Neuronal stem cell (in vitro differentiated cells): ENCODE data around the gene HOXA11.

Experiments
- DNase-seq: peaks from one replicate; pipeline ENCODE4 v3.0.0-alpha.2; 2013; ENCODE audit warnings: low spot score
- H2AFZ ChIP-seq: one replicate; pipeline ENCODE4 v1.6.1; 2013; ENCODE audit warnings: mild to moderate bottlenecking, low read length, inconsistent platforms
- H2AK5ac ChIP-seq: 2 replicates; pipeline ENCODE4 v1.6.1; 2013; ENCODE audit warnings: low read depth, mild to moderate bottlenecking, inconsistent platforms, low read length, moderate library complexity, mixed read lengths
- H2BK120ac ChIP-seq: 2 replicates; pipeline ENCODE4 v1.6.1; 2013; ENCODE audit warnings: low read depth, mild to moderate bottlenecking, inconsistent platforms, low read length, moderate library complexity, mixed read lengths
- H2BK12ac ChIP-seq: one replicate; pipeline ENCODE4 v1.6.1; 2013; ENCODE audit warnings: low read length, inconsistent platforms
- H2BK15ac ChIP-seq: 2 replicates; pipeline ENCODE4 v1.6.1; 2013; ENCODE audit warnings: mild to moderate bottlenecking, low read length, inconsistent platforms, mixed read lengths
- H2BK5ac ChIP-seq: one replicate; pipeline ENCODE4 v1.6.1; 2013; ENCODE audit warnings: inconsistent platforms, mild to moderate bottlenecking, low read length, moderate library complexity
- H3K14ac ChIP-seq: one replicate; pipeline ENCODE4 v1.6.1; 2013; ENCODE audit warnings: low read length, inconsistent platforms
- H3K18ac ChIP-seq: 2 replicates; pipeline ENCODE4 v1.6.1; 2013; ENCODE audit warnings: low read length, inconsistent platforms
- H3K23ac ChIP-seq: 2 replicates; pipeline ENCODE4 v1.6.1; 2013; ENCODE audit warnings: low read depth, mild to moderate bottlenecking, mixed read lengths, low read length, inconsistent platforms; ENCODE audit not compliant: poor library complexity
- H3K27ac ChIP-seq: replicated peaks from 3 replicates; pipeline ENCODE4 v1.5.1; 2013; ENCODE audit warnings: low read length, inconsistent platforms
- H3K27me3 ChIP-seq, 3 experiments: 2 replicates each; pipeline ENCODE4 v1.6.1; 2013; ENCODE audit warnings: low read length in 3 of 3, mild to moderate bottlenecking in 2 of 3, inconsistent platforms in 1 of 3, low read depth in 1 of 3, mixed read lengths in 1 of 3, moderate library complexity in 1 of 3; ENCODE audit not compliant: control insufficient read depth in 3 of 3, insufficient read depth in 3 of 3
- H3K36me3 ChIP-seq, 2 donors: replicated peaks in 1 of 2; 2 replicates each; pipeline ENCODE4 v1.6.1; 2013; ENCODE audit warnings: low read length in 2 of 2; ENCODE audit not compliant: control insufficient read depth in 2 of 2, insufficient read depth in 2 of 2
- H3K4ac ChIP-seq: 2 replicates; pipeline ENCODE4 v1.6.1; 2013; ENCODE audit warnings: inconsistent platforms, mild to moderate bottlenecking, low read length, moderate library complexity
- H3K4me1 ChIP-seq, 2 donors: 1 replicate in 1 of 2; 2 replicates in 1 of 2; pipeline ENCODE4 v1.6.1; 2013; ENCODE audit warnings: low read length in 2 of 2, low read depth in 1 of 2; ENCODE audit not compliant: control insufficient read depth in 2 of 2, insufficient read depth in 1 of 2
- H3K4me2 ChIP-seq: one replicate; pipeline ENCODE4 v1.6.1; 2013; ENCODE audit warnings: mild to moderate bottlenecking, low read length, inconsistent platforms; ENCODE audit not compliant: insufficient read depth, poor library complexity, severe bottlenecking
- H3K4me3 ChIP-seq, 2 donors: 2 replicates each; pipeline ENCODE4 v1.5.1; 2013; ENCODE audit warnings: low read length in 2 of 2, mild to moderate bottlenecking in 2 of 2, inconsistent platforms in 1 of 2, moderate library complexity in 1 of 2
- H3K79me1 ChIP-seq: one replicate; pipeline ENCODE4 v1.6.1; 2013; ENCODE audit warnings: low read depth, mild to moderate bottlenecking, inconsistent platforms, low read length, moderate library complexity
- H3K9ac ChIP-seq: one replicate; pipeline ENCODE4 v1.6.1; 2013; ENCODE audit warnings: mild to moderate bottlenecking, low read depth, low read length, inconsistent platforms; ENCODE audit not compliant: poor library complexity
- H3K9me3 ChIP-seq, 2 donors: replicated peaks in 1 of 2; 2 replicates each; pipeline versions ENCODE3 to v1.6.1; 2013; ENCODE audit warnings: low read length in 2 of 2, mild to moderate bottlenecking in 2 of 2, inconsistent platforms in 1 of 2, low read depth in 1 of 2, mixed read lengths in 1 of 2, moderate library complexity in 1 of 2; ENCODE audit not compliant: control insufficient read depth in 2 of 2, insufficient read depth in 1 of 2
- H4K8ac ChIP-seq: one replicate; pipeline ENCODE4 v1.6.1; 2013; ENCODE audit warnings: low read depth, mild to moderate bottlenecking, inconsistent platforms, low read length, moderate library complexity
- H4K91ac ChIP-seq: one replicate; pipeline ENCODE4 v1.6.1; 2013; ENCODE audit warnings: low read length, low read depth, mild to moderate bottlenecking, inconsistent platforms; ENCODE audit not compliant: poor library complexity
- WGBS, 2 donors: extraction: QIAGEN DNeasy Blood & Tissue Kit; methylation state at CpG; one replicate each; pipeline ENCODE4 v1.1.7; 2013; ENCODE audit warnings: missing lambda C conversion rate in 2 of 2, mixed read lengths in 1 of 2; ENCODE audit not compliant: insufficient read length in 2 of 2, insufficient replicate concordance in 1 of 2; ENCODE audit errors: extremely low coverage in 2 of 2; 5-methylcytosine and 5-hydroxymethylcytosine counted together

The HOXA11 gene

DNA sequence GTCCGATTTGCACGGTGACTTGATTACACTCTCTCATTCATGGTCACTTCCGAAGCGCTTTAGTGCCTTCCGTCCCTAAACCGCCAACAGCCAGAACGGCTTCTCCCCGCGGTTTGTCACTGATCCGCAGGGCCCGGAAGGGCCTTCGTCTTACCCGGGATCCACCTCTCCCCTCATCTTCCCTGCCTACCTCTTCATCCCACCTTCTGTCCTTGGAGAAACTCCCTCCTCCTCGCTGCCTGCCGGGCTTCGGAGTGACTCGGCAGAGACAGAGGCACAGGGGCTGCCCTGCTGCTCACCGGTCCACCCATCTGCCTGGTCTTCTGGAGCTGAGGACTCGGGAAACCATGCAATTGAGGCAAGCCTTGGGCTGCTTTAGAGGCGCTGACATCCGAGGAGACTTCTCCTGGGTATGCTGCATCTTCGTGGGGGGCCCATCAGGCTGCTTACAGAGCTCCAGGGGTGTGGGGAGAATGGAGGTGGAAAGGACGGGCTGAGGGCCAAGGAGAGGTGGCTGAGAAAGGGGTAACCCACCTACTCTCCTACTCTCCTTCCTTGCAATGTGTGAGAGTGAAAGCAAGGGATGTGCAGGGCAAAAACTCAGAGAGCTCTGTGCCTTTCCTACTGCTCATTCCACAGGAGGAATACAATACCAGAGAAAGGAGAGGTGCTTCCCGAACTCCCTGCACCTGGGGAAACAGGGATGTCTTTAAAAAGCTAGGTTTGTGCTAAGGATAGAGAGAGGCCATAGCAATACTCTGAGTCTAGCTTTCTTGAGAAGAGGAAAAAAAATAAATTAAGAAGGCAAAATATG lies 1.0 kb upstream of the HOXA11 start:
- H3K27ac ChIP-seq, result no peak overlapping the region
- WGBS, 2 donors, result no CpG with 5 or more reads among the region's 24 CpGs
- H2AK5ac ChIP-seq, result no peak overlapping the region
- H3K4me3 ChIP-seq, result no peak overlapping the region
- H3K23ac ChIP-seq, result no peak overlapping the region
- no peak overlapping the region for H3K4me2 ChIP-seq
- H4K8ac ChIP-seq, result no peak overlapping the region
- H4K91ac ChIP-seq, result no peak overlapping the region
- H3K79me1 ChIP-seq, result no peaks in the 10 kb centered on the region
- H3K14ac ChIP-seq, result no peak overlapping the region
- no peak overlapping the region for H2BK5ac ChIP-seq
- H2BK15ac ChIP-seq, result no peak overlapping the region
- H2BK12ac ChIP-seq, result no peak overlapping the region
- no peak overlapping the region for H3K18ac ChIP-seq
- no peak overlapping the region for H2BK120ac ChIP-seq
- H2AFZ ChIP-seq, result peak overlapping the region; percentile 15
- H3K9me3 ChIP-seq, result peaks cover 0 to 6% of the 10 kb centered on the region in 2 donors
- H3K4ac ChIP-seq, result no peak overlapping the region
- H3K4me1 ChIP-seq, result peaks cover 0 to 3% of the 10 kb centered on the region in 2 donors
- H3K9ac ChIP-seq, result no peak overlapping the region
- H3K36me3 ChIP-seq, result no peaks in the 10 kb centered on the region
- no peak for DNase-seq
- H3K27me3 ChIP-seq, result peaks cover 77 to 99% (median 95%) of the 10 kb centered on the region in 3 experiments

DNA sequence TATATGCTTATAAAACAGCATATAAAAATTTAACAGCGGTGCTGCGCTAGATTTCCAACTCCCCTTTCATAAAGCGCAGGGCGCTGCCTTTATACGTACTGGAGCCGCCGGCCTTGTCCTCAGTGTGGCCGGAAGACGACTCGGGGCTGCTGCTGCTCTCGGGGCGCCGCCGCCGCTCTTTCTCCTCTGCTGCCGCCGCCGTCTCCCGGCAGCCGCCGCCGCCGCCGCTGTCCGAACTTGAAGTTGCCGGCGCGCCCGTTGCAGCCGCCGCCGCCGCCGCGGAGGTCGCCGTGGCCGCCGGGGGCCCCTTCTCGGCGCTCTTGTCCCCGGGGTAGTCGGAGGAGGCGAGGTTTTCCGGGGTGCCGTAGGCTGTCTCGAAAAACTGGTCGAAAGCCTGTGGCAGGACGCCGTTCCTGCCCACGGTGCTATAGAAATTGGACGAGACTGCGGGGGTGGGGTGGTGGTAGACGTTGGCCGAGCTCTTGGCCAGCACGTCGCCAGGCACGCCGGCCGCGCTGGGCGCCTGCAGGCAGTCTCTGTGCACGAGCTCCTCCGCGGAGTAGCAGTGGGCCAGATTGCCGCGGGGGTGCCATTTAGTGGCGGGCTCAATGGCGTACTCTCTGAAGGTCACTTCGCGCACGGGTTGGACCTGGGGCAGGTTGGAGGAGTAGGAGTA lies 557 bp downstream of the HOXA11 start:
- Histone ChIP-seq H3K4me2 (peak overlapping the region; percentile 24), H3K9ac (no peak overlapping the region), H4K8ac (no peak overlapping the region), H3K79me1 (no peaks in the 10 kb centered on the region), H3K18ac (no peak overlapping the region), H2AFZ (peak overlapping the region; percentile 88), H2BK12ac (no peak overlapping the region), H2BK120ac (no peak overlapping the region), H3K14ac (no peak overlapping the region), H3K4me1 (peaks cover 0 to 3% of the 10 kb centered on the region in 2 donors), H3K27me3 (peaks cover 71 to 99% (median 95%) of the 10 kb centered on the region in 3 experiments), H2AK5ac (no peak overlapping the region), H3K36me3 (no peaks in the 10 kb centered on the region), H3K27ac (no peak overlapping the region), H3K9me3 (peaks cover 0 to 6% of the 10 kb centered on the region in 2 donors), H2BK15ac (no peak overlapping the region), H3K4me3 (peak overlapping the region in 1 of 2 donors; percentile 25), H4K91ac (no peak overlapping the region), H3K4ac (no peak overlapping the region), H2BK5ac (no peak overlapping the region), H3K23ac (peak overlapping the region; percentile 82)
- DNase-seq, result no peak
- WGBS, 2 donors, result no CpG with 5 or more reads among the region's 72 CpGs

DNA sequence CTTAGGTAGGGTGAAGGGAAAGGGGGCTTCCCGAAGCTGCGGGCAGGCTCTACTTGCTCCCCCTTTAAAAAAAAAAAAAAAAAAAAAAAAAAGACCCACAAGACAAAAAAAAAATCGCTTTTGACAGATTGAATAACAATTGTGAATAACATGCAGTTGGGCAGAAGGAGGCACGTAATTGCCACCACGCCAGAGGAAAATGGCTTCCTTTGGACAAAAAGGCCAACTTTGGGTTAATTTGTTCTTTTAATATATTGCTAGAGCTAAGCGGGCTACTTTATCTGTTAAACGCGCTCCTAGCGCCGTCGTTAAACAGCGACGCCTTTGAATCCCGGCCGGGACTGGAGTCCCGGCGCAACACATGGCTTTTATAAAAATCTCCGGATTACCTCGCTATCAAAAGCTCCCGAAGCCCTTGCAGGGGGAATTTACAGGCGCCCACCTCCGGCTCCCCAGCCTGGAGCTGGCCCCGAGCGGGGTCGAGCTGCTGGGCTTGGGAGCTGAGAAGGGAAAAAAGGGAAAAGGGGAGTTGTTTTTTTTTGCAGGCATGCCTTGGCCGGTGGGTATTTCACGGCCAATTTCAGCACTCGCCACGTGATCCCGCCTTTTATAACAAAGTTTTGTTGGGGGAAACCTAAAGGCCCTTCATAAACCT lies 1.2 kb downstream of the HOXA11 start:
- H3K27ac ChIP-seq, result no peak overlapping the region
- peaks cover 0 to 3% of the 10 kb centered on the region in 2 donors for H3K4me1 ChIP-seq
- H3K27me3 ChIP-seq, result peaks cover 70 to 99% (median 95%) of the 10 kb centered on the region in 3 experiments
- peak overlapping the region; percentile 88 for H2AFZ ChIP-seq
- no peak overlapping the region for H2BK5ac ChIP-seq
- no peak overlapping the region for H4K8ac ChIP-seq
- H2BK15ac ChIP-seq, result no peak overlapping the region
- H3K4me2 ChIP-seq, result no peak overlapping the region
- H2BK12ac ChIP-seq, result no peak overlapping the region
- H3K36me3 ChIP-seq, result no peaks in the 10 kb centered on the region
- no peak for DNase-seq
- H4K91ac ChIP-seq, result no peak overlapping the region
- H2AK5ac ChIP-seq, result no peak overlapping the region
- no peak overlapping the region for H3K18ac ChIP-seq
- H3K23ac ChIP-seq, result peak overlapping the region; percentile 77
- no peak overlapping the region for H2BK120ac ChIP-seq
- peak overlapping the region in 1 of 2 donors; percentile 25 for H3K4me3 ChIP-seq
- WGBS, 2 donors, result no CpG with 5 or more reads among the region's 30 CpGs
- H3K14ac ChIP-seq, result no peak overlapping the region
- H3K4ac ChIP-seq, result no peak overlapping the region
- no peaks in the 10 kb centered on the region for H3K79me1 ChIP-seq
- H3K9ac ChIP-seq, result no peak overlapping the region
- peaks cover 2 to 9% of the 10 kb centered on the region in 2 donors for H3K9me3 ChIP-seq
